ENCODE results near the gene FOCAD. TPM values are rescaled to one million over a fixed set of nuclear protein-coding genes. Genes with fewer than 3 reads are reported as not detected.
A peak's percentile ranks its signal among the peaks of the same experiment; 100 is the strongest.

The FOCAD gene
- total and polyA plus RNA-seq, 2 donors, result 12.7 to 32.3 TPM

GRCh38 chr9:20940447-20941173, 256.6 kb downstream of the FOCAD start:
- peaks cover under 1 to 4% of the 10 kb centered on the region in 2 donors for H3K36me3 ChIP-seq (ENCODE audit: control insufficient read depth in 2 of 2, insufficient read depth in 2 of 2, low read length in 1 of 2)
- WGBS, result 68% methylated on average over 3 of the region's 3 CpGs

GRCh38 chr9:20941174-20941690, 257.2 kb downstream of the FOCAD start:
- no peak overlapping the region for H3K27ac ChIP-seq (ENCODE audit: low read depth in 1 of 2, low read length in 1 of 2)
- no peak overlapping the region for H3K4me3 ChIP-seq (ENCODE audit: low read length in 2 of 2)
- H3K27me3 ChIP-seq (ENCODE audit: control insufficient read depth in 2 of 2, insufficient read depth in 1 of 2, low read length in 1 of 2), result no peaks in the 10 kb centered on the region
- H3K9me3 ChIP-seq (ENCODE audit: control insufficient read depth in 2 of 2, insufficient read depth in 1 of 2, low read length in 1 of 2), result no peaks in the 10 kb centered on the region
- H3K4me1 ChIP-seq (ENCODE audit: control insufficient read depth in 2 of 2, insufficient read depth in 2 of 2, low read length in 2 of 2), result no peaks in the 10 kb centered on the region
- H3K36me3 ChIP-seq (ENCODE audit: control insufficient read depth in 2 of 2, insufficient read depth in 2 of 2, low read length in 1 of 2), result peaks cover 0 to 4% of the 10 kb centered on the region in 2 donors
- 12% methylated on average over 7 of the region's 7 CpGs for WGBS
- peak; percentile 33 to 83 (median 61) for DNase-seq (ENCODE audit: low read depth in 6 of 9, low spot score in 9 of 9)

More at GRCh38 chr9:20940447-20941173, 256.6 kb downstream of the FOCAD start:
- Histone ChIP-seq H3K9me3 (ENCODE audit: control insufficient read depth in 2 of 2, insufficient read depth in 1 of 2, low read length in 1 of 2) (no peaks in the 10 kb centered on the region), H3K27me3 (ENCODE audit: control insufficient read depth in 2 of 2, insufficient read depth in 1 of 2, low read length in 1 of 2) (no peaks in the 10 kb centered on the region), H3K4me3 (ENCODE audit: low read length in 2 of 2) (no peak overlapping the region), H3K27ac (ENCODE audit: low read depth in 1 of 2, low read length in 1 of 2) (no peak overlapping the region), H3K4me1 (ENCODE audit: control insufficient read depth in 2 of 2, insufficient read depth in 2 of 2, low read length in 2 of 2) (no peaks in the 10 kb centered on the region)
- peak in 1 of 9 donors; percentile 8 for DNase-seq (ENCODE audit: low read depth in 6 of 9, low spot score in 9 of 9)

DNA sequence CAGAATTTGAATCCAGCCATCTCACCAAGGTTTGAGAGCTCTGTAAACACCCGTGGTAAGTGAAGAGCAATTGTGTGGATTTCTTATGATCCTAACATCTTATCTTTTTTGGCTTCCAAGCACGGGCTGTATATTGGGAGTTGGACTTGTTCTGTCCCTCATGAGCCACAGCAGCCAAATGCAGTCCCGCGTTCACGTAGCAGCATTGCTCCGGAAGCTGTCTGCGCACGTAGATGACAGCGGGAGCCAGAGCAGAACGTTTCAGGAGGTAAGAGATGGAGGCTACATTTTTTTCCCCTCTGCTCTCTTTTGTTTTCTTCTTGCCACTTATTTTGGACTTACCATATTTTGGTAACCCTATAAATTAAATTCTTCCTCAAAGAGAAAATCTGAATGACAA, 260.4 kb downstream of the FOCAD start:
- 93% methylated on average over 10 of the region's 10 CpGs for WGBS
- no peaks in the 10 kb centered on the region for H3K9me3 ChIP-seq (ENCODE audit: control insufficient read depth in 2 of 2, insufficient read depth in 1 of 2, low read length in 1 of 2)
- H3K36me3 ChIP-seq (ENCODE audit: control insufficient read depth in 2 of 2, insufficient read depth in 2 of 2, low read length in 1 of 2), result peaks cover 0 to 4% of the 10 kb centered on the region in 2 donors
- DNase-seq (ENCODE audit: low read depth in 6 of 9, low spot score in 9 of 9), result no peak
- H3K4me3 ChIP-seq (ENCODE audit: low read length in 2 of 2), result no peak overlapping the region
- no peak overlapping the region for H3K27ac ChIP-seq (ENCODE audit: low read depth in 1 of 2, low read length in 1 of 2)
- H3K27me3 ChIP-seq (ENCODE audit: control insufficient read depth in 2 of 2, insufficient read depth in 1 of 2, low read length in 1 of 2), result no peaks in the 10 kb centered on the region
- H3K4me1 ChIP-seq (ENCODE audit: control insufficient read depth in 2 of 2, insufficient read depth in 2 of 2, low read length in 2 of 2), result no peaks in the 10 kb centered on the region

DNA sequence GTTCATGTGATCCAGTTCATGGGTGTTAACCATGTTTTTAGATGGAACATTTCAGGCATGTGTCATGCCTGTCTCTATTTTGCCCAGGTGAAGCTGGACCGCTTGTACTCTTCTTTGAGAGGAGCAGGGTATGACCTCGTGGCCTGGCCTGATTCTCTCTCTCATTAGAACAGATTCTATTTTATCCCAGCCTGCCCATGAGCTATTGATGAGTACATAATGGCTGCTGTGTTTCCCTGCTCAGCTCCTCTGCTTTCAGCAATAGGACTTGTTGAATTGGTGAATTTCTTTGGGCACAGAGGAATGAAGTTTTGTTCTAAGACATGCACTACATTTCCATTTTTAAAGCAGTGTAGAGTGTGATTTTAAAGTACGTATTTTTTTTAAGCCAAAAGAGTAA, 261.2 kb downstream of the FOCAD start:
- Histone ChIP-seq H3K27me3 (ENCODE audit: control insufficient read depth in 2 of 2, insufficient read depth in 1 of 2, low read length in 1 of 2) (no peaks in the 10 kb centered on the region), H3K9me3 (ENCODE audit: control insufficient read depth in 2 of 2, insufficient read depth in 1 of 2, low read length in 1 of 2) (no peaks in the 10 kb centered on the region), H3K27ac (ENCODE audit: low read depth in 1 of 2, low read length in 1 of 2) (no peak overlapping the region), H3K4me3 (ENCODE audit: low read length in 2 of 2) (no peak overlapping the region), H3K36me3 (ENCODE audit: control insufficient read depth in 2 of 2, insufficient read depth in 2 of 2, low read length in 1 of 2) (peaks cover 0 to 4% of the 10 kb centered on the region in 2 donors), H3K4me1 (ENCODE audit: control insufficient read depth in 2 of 2, insufficient read depth in 2 of 2, low read length in 2 of 2) (no peaks in the 10 kb centered on the region)
- DNase-seq (ENCODE audit: low read depth in 6 of 9, low spot score in 9 of 9), result no peak
- WGBS, result 97% methylated on average over 3 of the region's 3 CpGs

DNA sequence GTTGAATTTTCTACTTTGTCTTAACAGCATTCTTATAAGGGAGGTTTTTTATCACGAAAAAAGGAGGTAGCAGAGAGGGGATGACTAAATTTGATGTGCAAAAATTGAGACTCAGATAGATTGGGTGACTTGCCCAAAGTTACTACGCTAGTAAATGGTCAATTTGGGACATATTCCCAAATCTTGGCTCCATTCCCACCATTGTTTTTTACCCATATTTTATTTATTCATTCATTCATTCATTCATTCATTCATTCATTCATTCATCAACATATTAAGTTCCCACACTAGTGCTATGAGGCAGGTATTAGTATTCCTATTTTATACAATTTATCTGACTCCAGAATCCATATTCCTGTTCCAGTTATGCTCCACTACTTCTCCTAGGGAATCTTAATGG, 261.8 kb downstream of the FOCAD start:
- Histone ChIP-seq H3K27me3 (ENCODE audit: control insufficient read depth in 2 of 2, insufficient read depth in 1 of 2, low read length in 1 of 2) (no peaks in the 10 kb centered on the region), H3K27ac (ENCODE audit: low read depth in 1 of 2, low read length in 1 of 2) (no peak overlapping the region), H3K4me3 (ENCODE audit: low read length in 2 of 2) (no peak overlapping the region), H3K36me3 (ENCODE audit: control insufficient read depth in 2 of 2, insufficient read depth in 2 of 2, low read length in 1 of 2) (peaks cover 2 to 7% of the 10 kb centered on the region in 2 donors), H3K9me3 (ENCODE audit: control insufficient read depth in 2 of 2, insufficient read depth in 1 of 2, low read length in 1 of 2) (no peaks in the 10 kb centered on the region), H3K4me1 (ENCODE audit: control insufficient read depth in 2 of 2, insufficient read depth in 2 of 2, low read length in 2 of 2) (no peaks in the 10 kb centered on the region)
- WGBS, result 99% methylated on average over 2 of the region's 2 CpGs
- DNase-seq (ENCODE audit: low read depth in 6 of 9, low spot score in 9 of 9), result no peak

GRCh38 chr9:20948703-20949102, 264.6 kb downstream of the FOCAD start:
- Histone ChIP-seq H3K27ac (ENCODE audit: low read depth in 1 of 2, low read length in 1 of 2) (no peak overlapping the region), H3K4me3 (ENCODE audit: low read length in 2 of 2) (no peak overlapping the region), H3K9me3 (ENCODE audit: control insufficient read depth in 2 of 2, insufficient read depth in 1 of 2, low read length in 1 of 2) (no peaks in the 10 kb centered on the region), H3K27me3 (ENCODE audit: control insufficient read depth in 2 of 2, insufficient read depth in 1 of 2, low read length in 1 of 2) (no peaks in the 10 kb centered on the region), H3K36me3 (ENCODE audit: control insufficient read depth in 2 of 2, insufficient read depth in 2 of 2, low read length in 1 of 2) (peaks cover 24% of the 10 kb centered on the region in 2 donors), H3K4me1 (ENCODE audit: control insufficient read depth in 2 of 2, insufficient read depth in 2 of 2, low read length in 2 of 2) (no peaks in the 10 kb centered on the region)
- no peak for DNase-seq (ENCODE audit: low read depth in 6 of 9, low spot score in 9 of 9)
- WGBS, result 97% methylated on average over 4 of the region's 4 CpGs

DNA sequence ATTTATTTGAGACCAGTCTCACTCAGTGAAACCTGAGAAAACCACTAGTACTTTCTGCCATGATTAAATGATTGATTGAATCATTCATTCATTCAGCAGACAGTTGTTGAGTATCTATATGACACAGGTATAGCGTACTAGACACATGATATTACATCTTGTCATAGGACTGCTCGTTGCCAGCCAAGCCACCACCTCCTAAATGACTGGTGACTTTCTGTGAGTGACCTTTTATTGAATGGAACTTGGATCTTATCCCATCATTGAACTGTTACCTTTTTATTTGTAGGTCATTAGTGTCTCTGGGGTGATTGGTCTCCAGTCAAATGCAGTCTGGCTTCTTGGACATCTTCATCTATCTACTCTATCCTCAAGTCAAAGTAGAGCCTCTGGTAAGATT, 266.6 kb downstream of the FOCAD start:
- H3K36me3 ChIP-seq (ENCODE audit: control insufficient read depth in 2 of 2, insufficient read depth in 2 of 2, low read length in 1 of 2), result peaks cover 19 to 24% of the 10 kb centered on the region in 2 donors
- DNase-seq (ENCODE audit: low read depth in 6 of 9, low spot score in 9 of 9), result no peak
- 98% methylated on average over 2 of the region's 2 CpGs for WGBS

GRCh38 chr9:20962536-20963225, 278.6 kb downstream of the FOCAD start:
- Histone ChIP-seq H3K36me3 (ENCODE audit: control insufficient read depth in 2 of 2, insufficient read depth in 2 of 2, low read length in 1 of 2) (no peaks in the 10 kb centered on the region), H3K27me3 (ENCODE audit: control insufficient read depth in 2 of 2, insufficient read depth in 1 of 2, low read length in 1 of 2) (no peaks in the 10 kb centered on the region), H3K4me3 (ENCODE audit: low read length in 2 of 2) (no peak overlapping the region), H3K4me1 (ENCODE audit: control insufficient read depth in 2 of 2, insufficient read depth in 2 of 2, low read length in 2 of 2) (no peaks in the 10 kb centered on the region), H3K27ac (ENCODE audit: low read depth in 1 of 2, low read length in 1 of 2) (no peak overlapping the region), H3K9me3 (ENCODE audit: control insufficient read depth in 2 of 2, insufficient read depth in 1 of 2, low read length in 1 of 2) (no peaks in the 10 kb centered on the region)
- WGBS, result 96% methylated on average over 4 of the region's 4 CpGs
- DNase-seq (ENCODE audit: low read depth in 6 of 9, low spot score in 9 of 9), result no peak

More for the DNA sequence above, 266.6 kb downstream of the FOCAD start:
- H3K4me3 ChIP-seq (ENCODE audit: low read length in 2 of 2), result no peak overlapping the region
- no peaks in the 10 kb centered on the region for H3K4me1 ChIP-seq (ENCODE audit: control insufficient read depth in 2 of 2, insufficient read depth in 2 of 2, low read length in 2 of 2)
- no peaks in the 10 kb centered on the region for H3K9me3 ChIP-seq (ENCODE audit: control insufficient read depth in 2 of 2, insufficient read depth in 1 of 2, low read length in 1 of 2)
- H3K27me3 ChIP-seq (ENCODE audit: control insufficient read depth in 2 of 2, insufficient read depth in 1 of 2, low read length in 1 of 2), result no peaks in the 10 kb centered on the region
- H3K27ac ChIP-seq (ENCODE audit: low read depth in 1 of 2, low read length in 1 of 2), result no peak overlapping the region

GRCh38 chr9:20972684-20973083, 288.6 kb downstream of the FOCAD start:
- H3K27me3 ChIP-seq (ENCODE audit: control insufficient read depth in 2 of 2, insufficient read depth in 1 of 2, low read length in 1 of 2), result no peaks in the 10 kb centered on the region
- 98% methylated on average over 1 of the region's 1 CpG for WGBS
- no peaks in the 10 kb centered on the region for H3K9me3 ChIP-seq (ENCODE audit: control insufficient read depth in 2 of 2, insufficient read depth in 1 of 2, low read length in 1 of 2)
- no peak for DNase-seq (ENCODE audit: low read depth in 6 of 9, low spot score in 9 of 9)
- H3K36me3 ChIP-seq (ENCODE audit: control insufficient read depth in 2 of 2, insufficient read depth in 2 of 2, low read length in 1 of 2), result peaks cover 0 to 5% of the 10 kb centered on the region in 2 donors
- no peak overlapping the region for H3K4me3 ChIP-seq (ENCODE audit: low read length in 2 of 2)
- H3K4me1 ChIP-seq (ENCODE audit: control insufficient read depth in 2 of 2, insufficient read depth in 2 of 2, low read length in 2 of 2), result no peaks in the 10 kb centered on the region
- H3K27ac ChIP-seq (ENCODE audit: low read depth in 1 of 2, low read length in 1 of 2), result no peak overlapping the region

All from thymus (tissue), 11 donors.